ENCODE measurements around the gene IFNA21.
"Not testable (repeated sequence)": the region's sequence is repeated elsewhere in the genome, so short reads cannot be mapped to it uniquely, and the experiment has no call there.

IFNA21 gene

GRCh38 chr9:21137020-21137419 lies 29.4 kb downstream of the IFNA21 start:
- DNase-seq = no peak

DNA sequence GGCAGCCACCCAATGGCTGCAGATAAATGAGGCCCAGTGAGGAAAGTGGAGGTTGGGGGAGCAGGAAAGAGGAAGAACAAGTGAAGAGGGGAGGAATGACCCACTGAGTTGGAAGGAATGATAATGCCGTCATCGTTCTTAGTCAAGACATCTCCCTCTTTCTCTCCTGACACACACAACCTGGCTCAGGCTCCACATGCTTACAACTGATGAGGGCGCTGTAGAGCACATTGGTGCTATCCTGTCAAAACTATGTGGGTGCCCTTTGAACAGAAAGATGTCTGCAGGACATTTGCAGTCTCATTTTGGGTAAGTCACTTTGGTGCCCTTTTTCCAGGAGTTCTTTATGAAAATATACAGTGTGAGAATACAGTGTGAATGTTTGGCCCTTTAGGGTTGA lies 30.7 kb downstream of the IFNA21 start:
- DNase-seq = no peak

DNA sequence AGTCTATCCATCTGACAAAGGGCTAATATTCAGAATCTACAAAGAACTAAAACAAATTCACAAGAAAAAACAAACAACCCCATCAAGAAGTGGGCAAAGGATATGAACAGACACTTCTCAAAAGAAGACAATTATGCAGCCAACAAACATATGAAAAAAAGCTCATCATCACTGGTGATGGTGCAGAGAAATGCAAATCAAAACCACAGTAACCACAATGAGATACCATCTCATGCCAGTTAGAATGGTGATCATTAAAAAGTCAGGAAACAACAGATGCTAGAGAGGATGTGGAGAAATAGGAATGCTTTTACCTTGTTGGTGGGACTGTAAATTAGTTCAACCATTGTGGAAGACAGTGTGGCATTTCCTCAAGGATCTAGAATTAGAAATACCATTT lies 38.3 kb downstream of the IFNA21 start:
- DNase-seq = not testable (repeated sequence)

DNA sequence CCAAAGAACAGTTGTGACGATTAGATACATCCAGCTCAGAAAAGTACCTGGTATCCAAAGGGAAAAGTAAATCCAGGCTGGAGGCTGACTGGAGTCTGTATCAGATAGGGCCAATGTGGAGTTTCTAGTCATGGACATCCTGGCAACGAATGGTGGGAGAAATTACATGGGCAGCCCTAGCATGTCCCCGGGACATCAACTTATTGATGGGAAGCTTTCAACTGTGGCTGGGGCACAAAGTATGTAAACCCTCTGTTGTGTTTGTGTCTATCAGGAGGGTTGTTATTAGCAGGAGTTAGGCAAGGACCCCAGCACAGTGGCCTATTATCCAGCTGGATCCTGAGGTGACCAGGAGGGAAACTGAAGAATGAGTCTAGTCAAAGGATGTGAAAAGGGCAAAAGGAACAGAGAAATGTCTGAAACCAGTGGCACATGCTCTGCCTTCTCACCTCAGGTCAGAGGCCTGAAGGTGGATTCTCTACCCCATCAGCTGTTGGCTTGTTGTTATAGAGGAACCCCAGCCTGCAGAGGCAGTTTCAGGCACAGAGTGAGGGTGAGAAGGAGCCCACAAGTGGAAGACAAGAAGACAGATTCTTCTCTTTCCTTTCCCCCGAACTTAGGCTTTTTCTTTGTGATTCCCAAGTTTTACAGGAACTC lies 44.7 kb downstream of the IFNA21 start:
- no peak for DNase-seq

GRCh38 chr9:21121079-21121478 lies 45.4 kb downstream of the IFNA21 start:
- no peak for DNase-seq

DNA sequence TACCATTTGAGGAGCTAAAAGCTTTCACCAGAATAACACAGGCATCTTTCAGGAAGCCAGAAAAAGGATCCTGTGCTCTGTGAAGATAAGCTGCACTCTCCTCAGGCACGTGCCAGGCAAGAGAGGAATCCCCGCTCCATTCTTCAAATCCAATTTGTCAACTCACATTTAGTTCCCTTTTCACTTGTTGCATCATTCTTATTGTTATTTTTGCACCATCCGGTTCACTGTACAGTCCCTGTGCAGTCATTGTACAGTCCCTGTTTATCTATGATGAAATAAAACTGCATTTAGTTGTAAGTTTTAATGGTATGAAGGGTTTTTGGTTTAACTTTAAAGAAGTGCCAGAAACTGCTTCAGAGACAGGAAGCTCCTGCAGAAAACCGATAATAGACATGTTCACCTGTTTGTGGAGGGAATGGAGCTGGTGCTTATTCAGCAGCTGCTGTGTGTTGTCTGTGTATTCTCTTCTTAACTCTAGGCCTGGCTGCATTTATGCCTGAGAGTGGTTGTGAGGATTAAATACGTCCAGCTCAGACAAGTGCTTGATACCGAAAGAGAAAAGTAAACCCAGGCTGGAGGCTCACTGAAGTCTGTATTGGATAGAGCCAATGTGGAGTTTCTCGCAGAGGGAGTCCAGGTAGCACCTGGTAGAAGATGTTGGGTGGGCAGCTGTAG lies 47.2 kb downstream of the IFNA21 start:
- no peak for DNase-seq
